ENCODE results near the gene GEMIN7.

DNA sequence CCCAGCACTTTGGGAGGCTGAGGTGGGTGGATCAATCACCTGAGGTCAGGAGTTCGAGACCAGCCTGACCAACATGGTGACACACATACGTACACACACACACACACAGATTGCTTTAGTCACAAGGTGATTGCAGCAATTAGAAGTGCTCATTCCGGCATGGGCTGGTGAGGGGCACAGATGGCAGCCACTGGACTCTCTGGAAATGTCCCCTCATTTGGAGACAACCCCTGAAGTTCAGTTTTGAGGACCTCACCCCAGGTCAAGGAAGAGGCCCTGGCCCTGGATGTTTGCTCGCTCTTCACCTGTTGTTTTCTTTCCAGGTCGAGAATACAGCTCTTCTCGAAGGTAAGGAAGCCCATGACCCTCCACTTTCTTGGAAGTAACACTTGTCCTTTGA lies 8.8 kb upstream of the GEMIN7 start:
- TF ChIP-seq, protein P1, sequence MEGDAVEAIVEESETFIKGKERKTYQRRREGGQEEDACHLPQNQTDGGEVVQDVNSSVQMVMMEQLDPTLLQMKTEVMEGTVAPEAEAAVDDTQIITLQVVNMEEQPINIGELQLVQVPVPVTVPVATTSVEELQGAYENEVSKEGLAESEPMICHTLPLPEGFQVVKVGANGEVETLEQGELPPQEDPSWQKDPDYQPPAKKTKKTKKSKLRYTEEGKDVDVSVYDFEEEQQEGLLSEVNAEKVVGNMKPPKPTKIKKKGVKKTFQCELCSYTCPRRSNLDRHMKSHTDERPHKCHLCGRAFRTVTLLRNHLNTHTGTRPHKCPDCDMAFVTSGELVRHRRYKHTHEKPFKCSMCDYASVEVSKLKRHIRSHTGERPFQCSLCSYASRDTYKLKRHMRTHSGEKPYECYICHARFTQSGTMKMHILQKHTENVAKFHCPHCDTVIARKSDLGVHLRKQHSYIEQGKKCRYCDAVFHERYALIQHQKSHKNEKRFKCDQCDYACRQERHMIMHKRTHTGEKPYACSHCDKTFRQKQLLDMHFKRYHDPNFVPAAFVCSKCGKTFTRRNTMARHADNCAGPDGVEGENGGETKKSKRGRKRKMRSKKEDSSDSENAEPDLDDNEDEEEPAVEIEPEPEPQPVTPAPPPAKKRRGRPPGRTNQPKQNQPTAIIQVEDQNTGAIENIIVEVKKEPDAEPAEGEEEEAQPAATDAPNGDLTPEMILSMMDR (IDR thresholded peaks at IDR 0.05), result no peak
- TF ChIP-seq POLR2A (IDR thresholded peaks at IDR 0.05), result no peak

Data from body of pancreas (tissue), 4 donors.